Suprapubic skin (tissue), 3 donors: ENCODE results near the gene GRIA1.

Experiments used
- POLR2A ChIP-seq, 2 donors: fragments of 450-650 bp; IDR thresholded peaks; one replicate each; pipeline ENCODE4 v1.6.1; 2017; ENCODE audit warnings: antibody characterized with exemption in 2 of 2, mild to moderate bottlenecking in 2 of 2, moderate library complexity in 2 of 2
- TF ChIP-seq, protein P1 (sequence below), 2 donors: fragments of 200-600 bp in 1 of 2; fragments of 450-650 bp in 1 of 2; sonication (generic) in 1 of 2; IDR thresholded peaks; one replicate each; pipeline ENCODE4 v1.5.1; 2016 to 2019; ENCODE audit warnings: antibody characterized with exemption in 2 of 2, mild to moderate bottlenecking in 1 of 2, moderate library complexity in 1 of 2

- TF ChIP-seq, protein P1, sequence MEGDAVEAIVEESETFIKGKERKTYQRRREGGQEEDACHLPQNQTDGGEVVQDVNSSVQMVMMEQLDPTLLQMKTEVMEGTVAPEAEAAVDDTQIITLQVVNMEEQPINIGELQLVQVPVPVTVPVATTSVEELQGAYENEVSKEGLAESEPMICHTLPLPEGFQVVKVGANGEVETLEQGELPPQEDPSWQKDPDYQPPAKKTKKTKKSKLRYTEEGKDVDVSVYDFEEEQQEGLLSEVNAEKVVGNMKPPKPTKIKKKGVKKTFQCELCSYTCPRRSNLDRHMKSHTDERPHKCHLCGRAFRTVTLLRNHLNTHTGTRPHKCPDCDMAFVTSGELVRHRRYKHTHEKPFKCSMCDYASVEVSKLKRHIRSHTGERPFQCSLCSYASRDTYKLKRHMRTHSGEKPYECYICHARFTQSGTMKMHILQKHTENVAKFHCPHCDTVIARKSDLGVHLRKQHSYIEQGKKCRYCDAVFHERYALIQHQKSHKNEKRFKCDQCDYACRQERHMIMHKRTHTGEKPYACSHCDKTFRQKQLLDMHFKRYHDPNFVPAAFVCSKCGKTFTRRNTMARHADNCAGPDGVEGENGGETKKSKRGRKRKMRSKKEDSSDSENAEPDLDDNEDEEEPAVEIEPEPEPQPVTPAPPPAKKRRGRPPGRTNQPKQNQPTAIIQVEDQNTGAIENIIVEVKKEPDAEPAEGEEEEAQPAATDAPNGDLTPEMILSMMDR (IDR thresholded peaks at IDR 0.05), result no peak
- TF ChIP-seq POLR2A (IDR thresholded peaks at IDR 0.05), result no peak
These were observed 34.1 kb upstream of the GRIA1 start for GRCh38 chr5:153456354-153456753.
